NCI-H748 treated with DMSO at 0.1 percent for 48 hours (cell line): ENCODE data around the gene ARHGAP20.

Experiments
- DNase-seq: peaks from one replicate; lab custom pipeline; 2025; lab: John Stamatoyannopoulos, UW

Gene ARHGAP20, protein sequence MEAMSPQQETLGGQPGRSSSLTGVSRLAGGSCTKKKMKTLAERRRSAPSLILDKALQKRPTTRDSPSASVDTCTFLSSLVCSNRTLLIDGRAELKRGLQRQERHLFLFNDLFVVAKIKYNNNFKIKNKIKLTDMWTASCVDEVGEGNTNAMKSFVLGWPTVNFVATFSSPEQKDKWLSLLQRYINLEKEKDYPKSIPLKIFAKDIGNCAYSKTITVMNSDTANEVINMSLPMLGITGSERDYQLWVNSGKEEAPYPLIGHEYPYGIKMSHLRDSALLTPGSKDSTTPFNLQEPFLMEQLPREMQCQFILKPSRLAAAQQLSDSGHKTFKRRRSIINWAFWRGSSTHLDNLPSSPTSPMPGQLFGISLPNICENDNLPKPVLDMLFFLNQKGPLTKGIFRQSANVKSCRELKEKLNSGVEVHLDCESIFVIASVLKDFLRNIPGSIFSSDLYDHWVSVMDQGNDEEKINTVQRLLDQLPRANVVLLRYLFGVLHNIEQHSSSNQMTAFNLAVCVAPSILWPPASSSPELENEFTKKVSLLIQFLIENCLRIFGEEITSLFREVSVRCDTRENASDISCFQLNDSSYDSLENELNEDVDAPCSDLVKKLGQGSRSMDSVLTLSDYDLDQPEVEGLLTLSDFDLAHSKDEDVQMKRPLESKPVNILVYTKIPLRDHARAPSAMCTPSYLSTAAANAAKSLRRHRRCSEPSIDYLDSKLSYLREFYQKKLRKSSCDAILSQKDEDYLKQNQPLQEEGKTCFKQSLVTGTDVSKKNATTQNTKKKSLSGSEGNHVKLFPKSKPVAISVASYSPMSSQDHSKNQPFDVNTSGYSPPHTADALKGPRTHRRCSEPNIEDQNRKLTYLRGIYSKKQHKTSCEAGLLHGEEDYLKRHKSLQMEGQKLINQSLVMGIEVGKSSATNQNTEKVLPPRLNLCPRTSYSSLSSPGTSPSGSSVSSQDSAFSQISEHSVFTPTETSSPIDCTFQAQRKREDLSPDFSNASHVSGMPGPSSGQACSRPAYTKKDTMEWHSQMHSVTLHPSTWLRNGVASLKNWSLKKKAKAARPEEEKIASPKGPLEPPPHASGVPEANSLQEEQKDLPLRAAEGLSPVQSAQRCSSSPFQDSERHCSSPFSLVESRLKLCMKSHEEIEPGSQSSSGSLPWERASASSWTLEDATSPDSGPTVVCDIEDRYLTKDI

DNA sequence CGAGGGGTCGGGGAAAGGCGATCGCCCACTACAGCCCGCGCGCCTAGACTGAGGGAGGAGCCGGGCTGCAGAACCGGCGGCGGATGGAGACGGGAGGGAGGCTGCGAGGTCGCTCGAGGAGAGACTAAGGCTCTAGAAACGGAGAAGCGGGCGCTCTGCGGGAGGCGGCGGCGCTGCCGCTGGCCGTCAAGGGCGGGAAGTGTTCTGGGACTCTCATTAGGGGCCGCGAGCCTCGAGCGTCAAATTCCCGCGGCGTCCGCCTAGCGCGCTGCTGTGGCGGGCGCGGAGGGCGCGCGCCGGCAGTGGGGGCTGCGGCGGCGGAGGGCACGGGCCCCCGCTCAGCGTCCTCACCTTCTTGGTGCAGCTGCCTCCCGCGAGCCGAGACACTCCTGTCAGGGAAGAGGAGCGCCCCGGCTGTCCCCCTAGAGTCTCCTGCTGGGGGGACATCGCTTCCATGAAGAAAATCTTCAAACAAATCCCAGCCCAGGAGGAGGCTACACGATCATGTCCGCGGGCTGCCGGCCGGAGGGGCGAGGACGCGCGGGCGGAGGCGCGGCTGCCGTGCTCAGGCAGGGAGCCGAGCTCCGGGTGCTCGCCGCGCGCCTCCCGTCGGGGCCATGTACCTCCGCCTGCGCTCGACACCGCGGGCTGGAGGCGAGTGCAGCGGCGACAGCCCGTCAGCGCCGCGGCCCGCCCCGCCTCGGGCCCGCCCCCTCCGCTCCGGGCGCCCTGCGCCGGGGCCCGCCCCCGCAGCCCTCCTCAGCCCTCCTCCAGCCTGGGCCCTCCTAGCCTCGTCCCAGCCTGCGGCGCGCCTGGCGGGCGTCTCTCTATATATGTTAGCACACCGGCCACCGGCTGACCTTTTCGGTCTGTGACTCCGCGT, at the start of gene ARHGAP20:
TSS of gene ARHGAP20 (minus strand) at position 662 of the 883 bp plus-strand sequence. CDS start at position 456, 206 bp downstream.
- peak; percentile 42 for DNase-seq

DNA sequence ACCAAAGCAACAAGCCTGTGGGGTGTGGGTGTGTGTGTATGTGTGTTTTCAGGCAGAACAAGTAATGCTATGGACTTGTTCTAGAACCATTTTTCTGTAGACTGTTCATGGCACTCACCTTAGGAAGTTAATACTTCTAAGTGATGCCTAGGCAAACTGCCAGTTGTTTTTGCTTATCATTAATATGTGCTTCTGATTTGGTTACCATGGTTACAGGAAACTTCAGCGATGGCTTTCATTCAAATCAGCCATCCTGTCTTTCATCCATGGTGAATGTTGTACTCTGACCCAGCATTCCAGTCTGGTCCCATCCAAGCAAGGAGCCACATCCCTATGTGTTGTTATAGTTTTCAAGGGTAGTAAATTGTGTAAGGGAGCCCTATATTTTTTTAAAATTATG, 49.8 kb upstream of the ARHGAP20 start:
- no peak for DNase-seq

DNA sequence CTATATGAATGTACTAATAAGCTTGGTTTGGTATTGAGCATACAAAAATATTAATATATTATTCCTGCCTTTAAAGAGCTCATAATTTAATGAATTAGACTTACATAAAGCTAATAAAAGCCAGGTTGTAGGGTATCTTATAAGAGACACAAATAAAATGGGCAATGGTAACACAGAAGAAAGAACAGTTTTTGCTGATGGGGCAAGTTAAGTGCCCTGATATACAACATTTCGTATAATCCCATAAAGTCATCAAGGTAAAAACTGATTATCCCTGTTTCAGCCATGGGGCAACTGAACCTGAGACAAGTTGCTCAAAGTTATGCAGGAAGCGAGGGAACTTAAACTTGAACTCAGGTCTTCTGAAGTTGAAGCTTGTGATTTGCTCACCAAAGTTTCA, 48.9 kb upstream of the ARHGAP20 start:
- no peak for DNase-seq

DNA sequence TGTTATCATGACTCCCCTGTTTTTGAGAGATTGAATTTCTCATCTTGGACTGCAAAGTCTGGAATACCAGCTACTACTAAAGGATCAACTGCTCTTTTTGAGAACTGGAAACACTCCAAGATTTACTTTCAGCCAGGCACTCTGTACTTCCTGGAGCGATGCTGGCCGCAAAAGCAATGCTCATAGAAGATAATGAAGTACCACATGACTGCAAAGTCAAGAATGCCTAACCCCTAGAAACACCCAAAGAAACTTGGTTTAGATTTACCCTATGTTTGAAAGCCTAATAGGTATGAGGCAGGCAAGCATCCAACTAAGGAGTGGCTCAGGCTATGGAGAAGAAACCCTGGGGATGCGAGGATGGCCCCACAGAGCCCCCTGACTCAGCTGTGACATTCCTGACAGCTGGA, 47.7 kb upstream of the ARHGAP20 start:
- DNase-seq = no peak

DNA sequence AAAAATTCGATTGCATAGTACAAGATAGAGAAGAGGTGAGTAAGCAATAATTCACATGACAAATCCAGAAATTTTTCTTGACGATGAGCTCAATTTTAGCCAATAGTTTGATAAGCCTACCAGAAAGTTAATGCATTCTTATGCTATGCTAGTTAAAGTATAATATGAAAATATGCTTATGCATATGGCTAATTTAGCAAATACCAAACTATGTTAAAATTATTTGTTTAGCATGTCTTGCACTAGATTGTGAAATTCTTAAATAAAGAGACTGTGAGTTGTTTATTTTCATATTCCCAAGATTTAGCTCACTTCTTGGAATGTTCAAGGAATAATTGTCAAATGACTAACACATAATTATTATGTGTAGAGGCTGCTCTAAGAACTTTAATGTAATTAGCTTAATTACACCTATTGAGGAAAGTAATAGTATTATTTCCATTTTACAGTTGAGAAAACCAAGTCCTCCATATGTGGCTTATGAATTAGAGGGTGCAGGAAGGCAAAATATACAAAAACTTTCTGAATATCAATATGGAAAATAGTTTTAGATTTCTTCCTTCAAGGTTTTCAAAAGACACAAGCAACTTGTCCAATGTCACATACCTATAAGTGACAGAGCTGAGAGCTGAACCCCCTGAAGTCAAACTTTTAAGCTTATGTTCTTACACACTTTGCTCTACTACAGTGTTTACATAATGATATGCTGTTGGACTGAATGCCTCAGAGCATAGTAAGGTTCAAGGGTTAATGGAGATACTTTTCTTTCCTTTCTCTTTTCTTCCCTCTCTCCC, 45.9 kb upstream of the ARHGAP20 start:
- no peak for DNase-seq

DNA sequence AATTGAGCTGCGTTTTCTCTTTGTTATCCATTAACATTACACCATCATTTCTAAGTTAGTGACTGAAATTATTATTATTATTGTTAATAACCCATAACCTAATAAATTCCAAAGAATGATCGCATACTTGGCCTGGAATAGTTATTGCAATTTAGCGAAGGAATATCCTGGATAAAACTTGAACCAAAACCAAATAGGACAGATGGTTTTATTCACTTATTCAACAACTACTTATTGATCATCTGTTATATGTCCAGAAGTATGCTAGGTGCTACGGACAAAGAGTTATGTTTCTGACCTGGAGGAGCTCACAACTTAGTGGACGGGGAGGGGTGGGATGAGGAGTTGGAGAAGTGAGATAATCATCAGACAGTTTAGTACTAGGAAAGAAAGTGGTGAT, 44.8 kb upstream of the ARHGAP20 start:
- DNase-seq = no peak

DNA sequence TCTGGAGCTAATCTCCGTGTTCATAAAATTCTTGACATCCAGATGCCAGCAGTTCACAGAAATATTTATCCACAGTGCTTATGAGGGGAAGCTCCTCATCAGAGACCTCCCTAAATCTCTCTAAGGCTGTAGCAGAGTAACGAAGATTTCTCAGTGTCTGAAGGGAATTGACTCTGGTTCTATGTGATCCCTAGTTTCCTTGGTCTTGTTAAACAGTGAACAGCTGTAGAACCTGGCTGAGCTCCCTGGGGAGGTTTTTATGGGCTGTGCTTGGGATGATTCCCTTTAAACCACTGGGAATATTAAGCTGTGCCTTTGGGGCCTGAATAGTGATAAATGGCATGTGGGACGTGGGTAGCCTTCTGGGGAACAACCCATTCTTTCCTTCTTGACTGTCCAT, 43.7 kb upstream of the ARHGAP20 start:
- DNase-seq = no peak

DNA sequence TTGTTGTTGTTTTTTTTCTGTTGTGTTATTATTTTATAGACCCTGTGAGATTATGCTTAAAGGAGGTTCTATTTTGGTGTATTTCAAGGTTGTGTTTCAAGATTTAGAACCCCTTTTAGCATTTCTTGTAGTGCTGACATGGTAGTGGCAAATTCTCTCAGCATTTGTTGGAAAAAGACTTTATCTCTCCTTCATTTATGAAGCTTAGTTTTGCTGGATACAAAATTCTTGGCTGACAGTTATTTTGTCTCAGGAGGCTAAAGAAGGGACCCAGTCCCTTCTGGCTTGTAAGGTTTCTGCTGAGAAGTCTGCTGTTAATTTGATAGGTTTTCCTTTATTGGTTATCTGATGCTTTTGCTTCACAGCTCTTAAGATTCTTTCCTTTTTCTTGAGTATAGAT, 40.7 kb upstream of the ARHGAP20 start:
- DNase-seq = no peak

DNA sequence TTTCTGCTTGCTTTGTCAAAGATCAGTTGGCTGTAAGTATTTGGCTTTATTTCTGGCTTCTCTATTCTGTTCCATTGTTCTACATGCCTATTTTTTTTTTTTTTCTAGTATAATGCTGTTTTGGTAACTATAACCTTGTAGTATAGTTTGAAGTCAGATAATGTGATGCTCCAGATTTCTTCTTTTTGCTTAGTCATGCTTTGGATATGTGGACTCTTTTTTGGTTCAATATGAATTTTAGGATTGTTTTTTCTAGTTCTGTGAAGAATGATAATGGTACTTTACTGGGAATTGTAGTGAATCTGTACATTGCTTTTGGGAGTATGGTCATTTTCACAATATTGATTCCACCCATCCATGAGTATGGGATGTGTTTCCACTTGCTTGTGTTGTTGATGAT, 37.9 kb upstream of the ARHGAP20 start:
- no peak for DNase-seq

DNA sequence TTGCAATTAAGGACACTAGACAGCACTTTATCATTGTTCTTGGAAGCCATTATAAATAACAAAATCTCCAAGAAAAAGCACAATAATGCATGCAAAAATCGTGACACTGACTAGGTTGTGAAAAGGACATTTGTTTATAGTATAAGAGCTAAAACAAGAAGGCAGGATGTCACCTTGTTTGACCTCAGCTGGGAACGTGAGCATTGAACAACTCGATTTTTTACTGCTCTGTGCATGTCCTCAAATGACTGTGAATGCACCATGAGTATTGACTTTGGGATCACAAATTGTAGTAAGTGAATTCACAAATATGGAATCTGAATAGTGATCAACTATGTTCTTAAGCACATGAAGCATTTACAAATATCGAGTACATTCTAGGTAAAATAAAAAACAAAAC, 35.3 kb upstream of the ARHGAP20 start:
- no peak for DNase-seq

DNA sequence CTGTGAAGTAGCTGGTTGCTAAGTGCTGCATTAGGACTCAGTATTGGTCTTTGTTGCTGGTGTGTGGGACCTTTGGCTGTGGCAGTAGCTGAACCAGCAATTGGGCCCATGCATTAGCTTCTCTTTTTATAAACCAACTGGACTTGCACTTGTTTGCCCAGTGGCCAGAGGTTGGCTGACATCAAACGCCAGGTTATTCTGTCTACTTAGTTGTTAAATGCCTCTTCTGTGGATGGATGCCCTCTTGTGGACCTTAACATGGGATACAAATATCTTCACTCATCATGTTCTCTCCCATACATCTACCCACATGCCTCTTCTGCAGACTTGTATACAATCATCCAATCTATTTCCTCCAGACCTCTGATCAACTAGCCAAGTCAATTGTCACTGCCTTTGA, 26.4 kb upstream of the ARHGAP20 start:
- no peak for DNase-seq

DNA sequence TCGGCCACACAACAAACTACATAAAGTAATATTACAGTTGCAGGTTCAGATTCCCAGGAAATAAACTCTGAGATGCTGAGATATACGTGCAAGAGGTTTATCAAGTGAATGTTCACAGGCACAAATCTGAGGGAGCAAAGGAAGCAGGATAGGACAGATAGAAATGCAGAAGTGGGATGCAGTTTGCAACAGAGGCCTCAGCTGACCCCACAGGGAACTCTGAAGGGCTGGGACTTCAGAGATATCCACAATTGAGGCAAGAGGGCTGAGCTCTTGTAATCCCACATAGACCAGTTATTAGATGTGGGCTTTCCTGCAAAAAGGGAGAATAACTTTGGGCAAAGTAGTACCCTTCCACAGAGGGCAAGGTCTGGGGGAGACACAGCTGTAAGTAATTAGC, 25.4 kb upstream of the ARHGAP20 start:
- DNase-seq = no peak

DNA sequence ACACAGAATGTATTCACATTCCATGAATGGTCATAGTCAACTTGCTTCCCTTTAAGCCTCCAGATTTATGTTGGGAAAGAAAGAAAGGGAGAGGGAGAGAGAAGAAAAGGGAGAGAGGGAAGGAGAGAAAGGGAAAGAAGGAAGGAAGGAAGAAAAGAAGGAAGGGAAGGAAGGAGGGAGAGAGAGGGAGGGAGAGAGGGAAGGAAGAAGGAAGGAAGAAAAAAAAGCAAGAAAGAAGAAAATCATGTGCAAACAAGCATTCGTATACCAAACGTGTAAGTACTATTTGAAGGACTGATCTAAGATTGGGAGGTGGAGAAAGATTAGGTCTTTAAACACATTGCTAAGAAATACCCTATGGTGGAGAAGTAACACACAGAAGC, 23.9 kb upstream of the ARHGAP20 start:
- DNase-seq = no peak

DNA sequence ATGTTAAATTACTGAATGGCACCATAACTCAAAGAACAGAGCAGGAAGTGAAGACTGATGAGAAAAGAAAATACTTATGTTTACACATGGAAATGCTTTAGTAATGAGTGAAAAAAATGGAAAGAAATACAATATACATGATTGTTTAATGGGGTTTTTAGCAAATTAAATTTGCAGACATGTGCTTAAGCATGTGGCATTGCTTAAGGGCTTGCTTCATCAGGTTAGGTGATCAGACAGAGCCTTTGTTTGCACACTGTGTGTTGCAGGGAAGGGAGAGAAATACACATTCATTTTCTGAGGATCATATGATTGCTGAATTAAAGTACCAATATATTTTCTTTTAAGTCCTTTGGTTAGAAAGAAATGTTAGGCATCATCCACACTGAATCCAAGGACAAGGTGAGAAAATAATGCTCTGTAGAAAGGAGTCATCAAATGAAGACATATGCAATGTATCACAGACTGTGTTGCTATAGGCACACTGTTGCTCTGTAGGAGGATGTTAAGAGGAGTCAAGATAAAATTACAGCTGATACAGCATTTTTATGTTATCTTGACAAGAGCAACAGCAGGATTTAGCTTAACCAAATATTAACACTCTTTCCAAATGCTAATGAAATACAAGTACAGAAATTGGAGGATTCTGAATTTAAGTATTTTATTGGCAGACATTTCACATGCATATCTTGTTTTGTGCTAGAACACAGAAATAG, 23.4 kb upstream of the ARHGAP20 start:
- DNase-seq = no peak

DNA sequence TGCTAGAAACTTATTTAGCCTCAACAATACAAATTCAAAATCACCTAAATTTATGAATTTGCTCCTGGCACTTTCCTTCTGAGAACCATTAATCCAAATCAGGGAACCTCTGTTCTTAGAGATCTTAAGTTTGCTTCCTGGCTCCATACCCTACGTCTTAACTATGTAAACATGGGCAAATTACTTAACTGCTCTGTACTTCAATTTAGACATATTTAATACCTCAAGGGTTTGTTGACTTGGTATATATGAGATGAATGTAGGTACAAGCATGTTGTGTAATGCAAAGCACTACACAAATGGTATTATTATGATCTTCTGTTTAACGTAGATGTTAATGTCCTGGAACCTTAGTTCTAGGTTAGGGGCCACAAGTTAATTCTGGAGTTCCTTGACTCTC, 22.6 kb upstream of the ARHGAP20 start:
- DNase-seq = no peak

DNA sequence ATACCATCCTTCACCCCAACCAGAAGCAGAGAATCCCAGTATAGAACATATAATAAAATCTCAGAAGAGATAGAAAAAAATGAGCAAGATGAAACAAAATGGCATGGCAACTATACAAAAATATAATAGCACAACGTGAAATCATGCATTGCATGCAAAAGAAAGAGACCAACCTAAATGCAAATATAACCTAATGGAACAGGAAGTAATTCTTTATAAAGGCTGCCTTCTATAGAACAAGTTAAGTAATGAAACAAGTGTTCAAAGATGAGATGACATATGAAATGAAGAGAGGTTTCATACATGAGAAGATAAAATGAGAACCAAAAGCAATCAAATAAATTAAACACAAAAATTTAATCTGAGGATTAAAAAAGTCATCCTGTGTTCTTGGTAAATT, 18.5 kb upstream of the ARHGAP20 start:
- no peak for DNase-seq

DNA sequence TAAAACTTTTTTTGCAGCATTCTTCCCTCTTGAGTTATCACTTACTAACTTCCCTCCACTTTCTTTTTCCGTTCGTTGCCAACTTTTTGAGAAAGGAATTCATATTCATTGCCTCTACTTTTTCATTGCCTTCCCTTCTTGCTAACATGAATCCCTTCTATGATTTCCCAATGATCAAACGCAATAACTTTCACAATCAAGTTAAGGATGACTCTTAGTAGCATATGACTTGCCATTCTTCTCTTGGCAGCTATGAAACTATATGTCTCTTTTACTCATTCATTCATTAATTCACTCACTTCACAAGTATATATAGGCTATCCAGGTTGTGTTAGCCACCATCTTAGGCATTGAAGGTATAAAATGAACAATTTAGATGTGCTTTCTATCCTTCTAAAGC, 16.6 kb upstream of the ARHGAP20 start:
- DNase-seq = no peak

DNA sequence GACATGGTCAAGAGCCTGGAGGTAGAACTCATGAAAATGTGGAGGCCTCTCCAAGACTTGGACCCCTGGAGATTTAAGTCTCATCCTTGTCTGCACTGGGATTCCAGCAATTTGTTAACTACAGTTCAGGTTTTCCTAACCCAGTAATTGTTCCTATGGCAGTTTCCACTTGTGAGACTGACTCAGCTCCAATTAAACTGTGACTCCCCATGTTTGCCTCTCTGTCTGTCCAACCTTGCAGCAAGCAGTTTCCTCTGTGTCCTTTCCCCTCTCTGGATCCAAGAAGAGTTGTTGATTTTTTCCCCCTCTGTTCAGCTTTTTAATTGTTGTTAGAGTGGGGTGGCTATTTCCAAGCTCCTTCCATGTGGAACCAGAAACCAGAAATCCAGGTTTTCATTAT, 16.2 kb upstream of the ARHGAP20 start:
- no peak for DNase-seq

DNA sequence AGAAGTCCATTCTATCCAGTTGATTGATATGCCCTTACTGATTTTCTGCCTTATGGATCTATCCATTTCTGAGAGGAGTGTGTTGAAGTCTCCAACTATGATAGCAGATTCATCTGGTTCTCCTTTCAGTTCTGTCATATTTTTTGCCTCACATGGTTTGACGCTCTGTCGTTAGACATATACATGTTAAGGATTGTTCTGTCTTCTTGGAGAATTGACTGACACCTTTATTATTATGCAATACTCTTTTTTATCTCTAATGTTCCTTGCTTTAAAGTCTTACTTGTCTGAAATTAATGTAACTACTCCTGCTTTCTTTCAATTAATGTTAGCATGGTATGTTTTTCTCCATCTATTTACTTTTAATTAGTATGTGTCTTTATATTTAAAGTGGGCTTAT, 12.1 kb upstream of the ARHGAP20 start:
- no peak for DNase-seq
